ENCODE results near the gene PLXNA3.
"Not testable (repeated sequence)": the region's sequence is repeated elsewhere in the genome, so short reads cannot be mapped to it uniquely, and the experiment has no call there.

Gene PLXNA3

GRCh38 chrX:154501423-154501822 lies 43.3 kb downstream of the PLXNA3 start:
- DNase-seq (ENCODE audit: low read depth), result not testable (repeated sequence)

DNA sequence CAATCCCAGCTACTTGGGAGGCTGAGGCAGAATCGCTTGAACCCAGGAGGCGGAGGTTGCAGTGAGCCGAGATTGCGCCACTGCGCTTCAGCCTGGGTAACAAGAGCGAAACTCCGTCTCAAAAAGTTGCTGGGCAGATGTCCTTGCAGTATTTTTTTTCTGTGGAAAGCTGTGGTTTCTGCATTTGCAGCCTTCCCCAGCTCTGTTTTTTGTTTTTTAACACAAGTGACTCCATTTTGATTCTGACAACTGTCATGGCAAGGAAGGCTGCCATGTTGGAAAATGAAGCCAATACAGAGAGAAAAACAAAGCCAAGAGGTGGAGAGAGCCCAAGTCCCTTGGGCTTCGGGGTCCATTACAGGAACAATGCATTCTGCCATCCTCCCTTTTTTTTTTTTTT lies 44.0 kb downstream of the PLXNA3 start:
- DNase-seq (ENCODE audit: low read depth), result no peak

DNA sequence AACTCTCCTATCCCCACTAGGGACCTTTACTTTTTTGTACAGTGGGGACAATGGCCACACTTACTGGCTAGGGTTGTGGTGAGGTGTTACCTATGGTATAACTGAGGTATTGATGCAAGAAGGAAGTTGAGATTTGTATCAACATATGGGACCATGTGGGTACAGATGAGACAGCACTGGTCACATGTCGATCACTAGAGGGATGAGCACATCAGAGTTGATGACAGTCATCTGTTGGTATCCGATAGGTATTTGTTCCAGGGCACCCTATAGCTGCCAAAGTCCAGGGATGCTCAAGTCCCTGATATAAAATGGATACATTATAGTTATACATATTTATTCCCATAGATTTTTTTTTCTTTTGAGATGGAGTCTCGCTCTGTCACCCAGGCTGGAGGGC lies 44.9 kb downstream of the PLXNA3 start:
- no peak for DNase-seq (ENCODE audit: low read depth)

GRCh38 chrX:154505734-154506133 lies 47.7 kb downstream of the PLXNA3 start:
- DNase-seq (ENCODE audit: low read depth), result no peak

GRCh38 chrX:154506483-154507332 lies 48.6 kb downstream of the PLXNA3 start:
- DNase-seq (ENCODE audit: low read depth), result no peak

DNA sequence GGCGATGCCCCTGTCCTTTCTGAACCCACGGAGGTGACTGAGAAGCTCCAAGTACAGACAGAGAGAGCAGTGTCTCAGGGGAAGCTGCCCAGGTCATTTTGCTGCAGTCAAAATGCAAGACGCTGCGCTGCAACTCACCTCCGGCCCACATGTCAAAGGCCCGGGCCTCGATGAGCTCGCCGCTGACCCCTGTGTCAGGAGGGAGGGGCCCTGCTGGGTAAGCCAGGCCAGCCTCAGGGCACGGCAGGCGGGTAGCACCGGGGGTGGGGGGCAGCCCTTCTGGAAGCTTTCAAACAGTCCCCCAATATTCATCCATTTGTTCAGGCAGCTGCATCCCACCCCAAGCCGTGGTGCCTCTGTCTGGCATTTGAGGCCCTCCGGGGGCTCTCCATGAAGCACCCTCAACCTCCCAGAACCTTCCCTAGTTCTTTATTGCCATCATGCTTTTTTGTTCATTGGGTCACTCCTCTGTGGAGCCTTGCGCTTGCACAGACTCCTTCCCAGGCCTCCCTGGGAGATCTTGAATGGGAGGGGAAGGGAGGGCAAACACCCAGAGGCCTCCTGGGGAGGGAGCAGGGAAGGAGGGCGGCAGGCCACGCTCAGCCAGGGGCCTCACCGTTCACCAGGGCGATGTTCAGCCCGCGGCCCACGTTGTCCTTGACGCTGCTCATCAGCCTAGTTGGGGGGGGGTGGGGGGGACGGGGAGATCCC lies 49.7 kb downstream of the PLXNA3 start:
- no peak for DNase-seq (ENCODE audit: low read depth)

DNA sequence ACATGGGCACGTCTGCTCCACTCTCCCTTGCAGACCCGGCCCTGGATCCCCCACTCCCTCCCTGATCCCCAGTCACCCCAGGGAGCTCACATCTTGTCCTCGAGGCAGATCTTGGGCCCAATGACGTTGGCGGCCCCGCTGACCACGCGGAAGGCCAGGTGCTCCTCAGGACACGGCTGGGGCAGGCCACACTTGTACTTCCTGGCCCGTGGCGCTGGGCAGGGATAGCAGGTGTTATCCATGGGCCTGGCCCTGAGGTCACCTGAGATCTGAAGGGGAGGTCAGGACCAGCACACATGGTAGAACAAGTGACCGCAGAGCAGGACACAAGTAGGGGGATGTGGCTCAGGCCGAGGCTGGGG lies 50.3 kb downstream of the PLXNA3 start:
- DNase-seq (ENCODE audit: low read depth), result no peak

DNA sequence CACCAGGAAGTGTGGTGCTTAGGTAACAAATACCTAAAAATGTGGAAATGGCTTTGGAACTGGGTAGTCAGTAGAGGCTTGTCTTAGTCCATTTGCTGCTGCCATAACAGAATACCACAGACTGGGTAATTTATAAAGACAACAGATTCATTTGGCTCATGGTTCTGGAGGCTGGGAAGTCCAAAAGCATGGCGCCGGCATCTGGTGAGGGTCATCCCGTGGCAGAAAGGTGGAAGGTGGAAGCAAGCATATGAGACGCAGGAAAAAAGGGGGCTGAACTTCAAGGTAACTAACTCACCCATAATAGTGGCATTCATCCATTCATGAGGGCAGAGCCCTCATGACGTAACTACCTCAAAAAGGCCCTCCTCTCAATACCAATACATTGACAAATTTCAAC lies 51.4 kb downstream of the PLXNA3 start:
- DNase-seq (ENCODE audit: low read depth), result no peak

GRCh38 chrX:154511761-154512160 lies 53.7 kb downstream of the PLXNA3 start:
- no peak for DNase-seq (ENCODE audit: low read depth)

- DNase-seq (ENCODE audit: low read depth), result no peak
Measured at GRCh38 chrX:154512879-154513553, 54.9 kb downstream of the PLXNA3 start.

DNA sequence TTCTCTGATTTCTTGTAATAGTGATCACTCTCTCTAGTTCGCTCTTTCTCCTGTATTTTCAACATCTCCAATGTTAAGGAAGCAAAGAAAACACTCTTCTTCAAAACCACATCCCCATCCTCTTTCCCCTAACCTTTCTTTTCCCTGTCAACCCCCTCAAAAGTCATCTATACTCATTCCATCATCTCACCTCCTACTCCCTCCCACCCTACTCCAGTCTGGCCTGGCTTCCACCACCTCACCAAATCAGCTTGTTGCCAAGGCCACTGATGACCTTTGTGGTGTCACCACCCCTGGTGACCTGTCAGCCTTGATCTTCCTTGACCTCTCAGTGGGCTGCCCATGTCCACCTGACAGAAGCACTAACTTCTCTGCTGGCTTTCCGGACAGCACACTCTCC lies 55.6 kb downstream of the PLXNA3 start:
- DNase-seq (ENCODE audit: low read depth), result no peak

DNA sequence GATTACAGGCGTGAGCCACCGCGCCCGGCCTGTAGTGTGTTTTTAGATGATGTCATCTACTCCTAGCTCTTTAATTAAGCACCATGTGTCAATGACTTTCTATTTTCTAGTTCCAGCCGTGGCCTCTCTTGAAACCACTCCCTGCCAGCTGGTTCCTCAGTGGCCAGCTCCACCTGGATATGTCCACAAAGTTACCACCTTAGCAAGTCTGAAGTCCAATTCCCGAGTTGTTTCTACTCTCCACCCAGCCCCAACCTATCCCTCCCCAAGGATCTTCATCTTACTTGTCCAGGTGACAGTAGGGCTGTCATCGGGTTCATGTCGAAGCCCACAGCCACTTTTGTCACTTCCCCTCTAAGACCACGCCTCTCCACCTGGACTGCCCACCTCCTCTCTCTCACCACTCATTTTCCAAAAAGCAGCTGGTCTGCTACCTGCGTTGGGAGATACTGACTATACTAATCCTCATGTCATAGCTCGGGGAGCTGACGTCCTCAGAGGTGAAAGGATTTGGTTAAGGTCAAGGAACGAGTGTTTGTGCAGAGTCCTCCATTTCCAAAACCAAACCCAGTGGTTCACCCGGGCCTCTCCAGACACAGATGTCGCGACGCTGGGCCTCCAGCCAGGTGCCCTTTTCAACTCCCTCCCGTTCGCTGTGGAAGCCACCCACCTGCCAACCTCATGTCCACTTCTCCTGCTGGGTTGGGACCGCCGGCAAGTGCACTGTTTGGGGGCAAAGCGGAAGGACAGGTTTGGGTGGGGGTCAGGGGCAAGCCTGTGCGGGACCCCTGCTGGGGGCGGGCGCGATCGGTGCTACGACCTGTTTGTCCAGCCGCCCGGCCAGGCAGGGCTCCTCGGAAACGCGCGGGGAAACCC lies 57.2 kb downstream of the PLXNA3 start:
- DNase-seq (ENCODE audit: low read depth), result no peak

- peak; percentile 88 for DNase-seq (ENCODE audit: low read depth)
Measured at GRCh38 chrX:154515966-154516655, 58.0 kb downstream of the PLXNA3 start, which contains the start of gene FAM3A. Gene FAM3A (minus strand): TSS chrX:154516232. CDS start chrX:154515772, 460 bp downstream.

- DNase-seq (ENCODE audit: low read depth), result no peak
Measured at GRCh38 chrX:154516656-154517100, 58.6 kb downstream of the PLXNA3 start.

DNA sequence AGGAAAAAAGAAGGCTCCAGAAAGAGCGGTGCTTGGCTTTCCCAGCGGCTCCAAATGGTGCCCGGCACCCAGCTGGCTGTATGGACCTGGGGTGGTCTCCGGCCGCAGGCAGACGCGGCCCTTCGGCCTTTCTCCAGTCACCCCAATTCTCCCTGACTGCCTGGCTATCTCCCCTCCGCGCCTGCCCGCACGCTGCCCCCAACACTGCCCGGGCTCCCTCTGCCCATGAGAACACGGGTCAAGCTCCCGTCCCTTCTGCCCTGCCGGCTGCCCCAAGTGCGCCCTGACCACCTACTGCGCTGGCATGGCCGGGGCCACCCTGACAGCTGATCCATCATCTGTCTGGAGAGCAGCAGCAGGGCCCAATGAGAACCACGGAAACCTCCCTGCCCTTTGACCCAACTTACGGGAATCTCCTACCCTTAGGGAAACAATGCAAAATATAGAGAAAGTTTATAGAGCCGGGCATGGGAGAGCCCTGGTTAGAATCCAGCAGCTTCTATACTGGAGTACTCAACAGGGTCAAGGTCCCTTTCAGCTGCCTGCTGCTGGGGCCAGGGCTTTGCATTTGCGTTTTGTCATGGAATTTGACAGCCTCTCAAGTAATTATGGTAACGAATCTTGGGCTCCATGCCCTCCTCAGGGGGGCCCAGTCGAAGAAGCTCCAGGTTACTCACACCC lies 59.2 kb downstream of the PLXNA3 start:
- DNase-seq (ENCODE audit: low read depth), result no peak

- no peak for DNase-seq (ENCODE audit: low read depth)
Measured at GRCh38 chrX:154519389-154519788, 61.3 kb downstream of the PLXNA3 start.

DNA sequence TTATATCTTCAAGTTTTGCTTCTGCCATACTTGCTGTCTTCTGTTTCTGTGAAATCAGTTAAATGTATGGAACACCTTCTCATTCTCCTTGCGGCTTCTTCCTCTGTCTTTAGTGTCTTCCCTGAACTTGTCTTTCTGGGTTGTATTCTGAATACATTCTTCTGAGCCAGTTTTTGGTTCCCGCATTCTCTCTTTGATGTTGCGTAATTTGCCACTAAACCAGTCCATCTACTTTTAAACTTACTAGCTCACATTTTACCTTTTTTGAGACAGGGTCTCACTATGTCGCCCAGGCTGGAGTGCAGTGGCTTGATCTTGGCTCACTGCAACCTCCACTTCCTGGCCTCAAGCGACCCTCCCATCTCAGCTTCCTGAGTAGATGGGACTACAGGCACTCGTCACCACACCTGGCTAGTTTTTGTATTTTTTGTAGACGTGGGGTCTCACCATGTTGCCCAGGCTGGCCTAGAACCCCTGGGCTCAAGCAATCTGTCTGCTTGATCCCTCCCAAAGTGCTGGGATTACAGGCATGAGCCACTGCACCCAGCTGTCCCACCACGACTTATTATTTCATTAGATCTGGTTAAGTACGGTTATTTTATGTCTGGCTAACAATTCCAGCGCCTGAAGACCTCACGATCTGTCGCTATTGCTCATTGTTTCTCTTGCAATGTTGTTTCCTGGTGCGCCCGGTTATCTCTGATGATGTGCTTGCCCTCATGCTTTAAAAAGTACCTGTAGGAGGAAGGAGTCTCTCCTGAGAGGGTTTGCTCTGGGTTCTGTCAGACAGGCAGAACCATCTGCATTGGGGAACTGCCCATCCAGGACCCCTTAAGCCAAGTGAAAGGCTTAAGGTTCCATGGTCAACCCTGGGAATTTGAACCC lies 67.8 kb downstream of the PLXNA3 start:
- DNase-seq (ENCODE audit: low read depth), result no peak

GRCh38 chrX:154526901-154527675 lies 69.0 kb downstream of the PLXNA3 start:
- peak; percentile 33 for DNase-seq (ENCODE audit: low read depth)
